Muscle layer of duodenum (tissue), 2 donors: ENCODE data around the gene S100A13.
"Not testable (repeated sequence)": the region's sequence is repeated elsewhere in the genome, so short reads cannot be mapped to it uniquely, and the experiment has no call there.

Experiments
- H3K27ac ChIP-seq: one replicate; pipeline ENCODE4 v1.7.0; 2013; ENCODE audit warnings: mild to moderate bottlenecking, low read length
- H3K27me3 ChIP-seq: one replicate; pipeline ENCODE4 v1.7.0; 2013; ENCODE audit warnings: low read depth, mild to moderate bottlenecking, control low read depth, low read length
- H3K36me3 ChIP-seq, 2 donors: one replicate each; pipeline ENCODE4 v1.7.0; 2013; ENCODE audit warnings: low read length in 2 of 2, control low read depth in 1 of 2, mild to moderate bottlenecking in 1 of 2; ENCODE audit not compliant: insufficient read depth in 2 of 2, control insufficient read depth in 1 of 2
- H3K4me1 ChIP-seq, 2 donors: one replicate each; pipeline ENCODE4 v1.7.0; 2013; ENCODE audit warnings: low read length in 2 of 2, mild to moderate bottlenecking in 2 of 2, control low read depth in 1 of 2, moderate library complexity in 1 of 2; ENCODE audit not compliant: insufficient read depth in 2 of 2, control insufficient read depth in 1 of 2
- H3K4me3 ChIP-seq, 2 donors: one replicate each; pipeline ENCODE4 v1.7.0; 2013; ENCODE audit warnings: low read length in 2 of 2, low read depth in 1 of 2, mild to moderate bottlenecking in 1 of 2
- H3K9me3 ChIP-seq, 2 donors: one replicate each; pipeline ENCODE4 v1.7.0; 2013; ENCODE audit warnings: low read length in 2 of 2, control low read depth in 1 of 2, mild to moderate bottlenecking in 1 of 2; ENCODE audit not compliant: control insufficient read depth in 1 of 2
- donor health status: healthy.

The S100A13 gene

DNA sequence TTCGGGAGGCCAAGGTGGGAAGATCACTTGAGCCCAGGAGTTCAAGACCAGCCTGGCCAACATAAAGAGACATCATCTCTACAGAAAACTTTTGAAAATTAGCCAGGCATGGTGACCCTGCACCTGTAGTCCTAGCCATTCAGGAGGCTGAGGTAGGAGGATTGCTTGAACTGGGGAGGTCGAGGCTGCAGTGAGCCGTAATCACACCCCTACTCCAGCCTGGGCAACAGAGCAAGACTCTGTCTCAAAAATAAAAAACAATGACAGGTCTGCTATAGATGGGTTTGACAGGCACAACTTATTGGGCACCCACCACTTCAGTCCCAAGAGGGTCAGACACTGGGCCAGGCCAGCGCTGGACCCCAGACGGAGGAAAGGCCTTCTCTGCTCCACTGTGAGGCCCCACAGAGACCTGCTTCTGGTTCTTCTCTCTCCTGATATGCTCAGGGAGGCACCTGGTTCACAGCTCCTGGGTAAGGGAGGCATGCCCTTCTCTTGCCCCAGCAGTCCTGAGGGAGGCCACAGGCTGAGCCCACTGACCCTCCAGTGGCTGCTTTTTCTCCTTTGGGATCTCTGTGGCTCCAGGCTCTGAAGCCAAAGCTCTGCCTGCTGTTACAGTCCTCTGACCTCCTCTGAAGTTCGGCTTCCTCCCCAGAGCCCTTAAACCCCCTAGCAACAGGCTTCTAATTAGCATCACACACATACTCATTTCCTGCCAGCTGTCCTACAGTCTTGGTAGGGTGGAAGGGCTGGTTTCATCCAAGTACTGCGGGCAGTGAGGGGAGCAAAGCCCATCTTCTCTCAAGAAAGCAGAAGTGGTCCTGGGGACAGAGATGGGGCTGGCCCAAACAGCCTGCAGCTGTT lies 28.8 kb downstream of the S100A13 start:
- no peaks in the 10 kb centered on the region for H3K9me3 ChIP-seq
- no peaks in the 10 kb centered on the region for H3K36me3 ChIP-seq
- H3K4me3 ChIP-seq: no peak overlapping the region
- H3K4me1 ChIP-seq: peaks cover 4 to 5% of the 10 kb centered on the region in 2 donors
- no peaks in the 10 kb centered on the region for H3K27me3 ChIP-seq
- no peak overlapping the region for H3K27ac ChIP-seq

DNA sequence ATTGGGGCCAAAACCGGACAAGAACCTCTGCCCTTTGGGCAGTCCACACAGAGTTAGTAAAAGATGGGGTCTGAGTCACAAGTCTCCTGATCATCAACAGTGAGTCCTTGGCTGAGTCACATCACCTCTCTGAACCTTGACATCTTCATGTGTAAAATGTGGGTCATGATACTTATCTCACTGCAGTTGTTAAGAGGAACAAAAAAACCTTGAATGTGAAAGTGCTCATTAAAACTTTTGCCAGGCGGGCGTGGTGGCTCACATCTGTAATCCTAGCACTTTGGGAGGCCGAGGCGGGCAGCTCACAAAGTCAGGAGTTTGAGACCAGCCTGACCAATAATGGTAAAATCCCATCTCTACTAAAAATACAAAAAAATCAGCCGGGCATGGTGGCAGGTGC lies 30.1 kb downstream of the S100A13 start:
- H3K4me3 ChIP-seq: no peak overlapping the region
- H3K9me3 ChIP-seq: no peaks in the 10 kb centered on the region
- peaks cover 4 to 5% of the 10 kb centered on the region in 2 donors for H3K4me1 ChIP-seq
- H3K27ac ChIP-seq: no peak overlapping the region
- H3K27me3 ChIP-seq: no peaks in the 10 kb centered on the region
- H3K36me3 ChIP-seq: no peaks in the 10 kb centered on the region

DNA sequence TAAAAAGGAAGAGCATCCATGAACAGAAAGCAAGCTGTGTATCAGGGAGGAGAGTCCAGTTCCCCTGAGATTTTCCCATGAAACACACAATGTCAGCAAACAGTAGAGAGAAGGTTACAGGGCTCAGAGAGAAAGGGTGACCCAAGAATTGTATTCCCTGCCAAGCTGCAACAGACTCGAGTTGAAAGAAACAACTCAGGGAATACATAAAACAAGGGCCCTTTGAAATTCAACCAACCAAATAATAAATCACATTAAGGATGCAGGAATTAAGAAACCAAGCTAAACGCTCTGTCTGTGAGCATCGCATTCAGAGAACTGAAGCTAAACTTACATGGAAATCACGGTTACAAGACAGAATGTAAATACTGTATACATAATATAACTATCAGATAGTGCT lies 34.6 kb downstream of the S100A13 start:
- H3K4me1 ChIP-seq: no peaks in the 10 kb centered on the region
- H3K9me3 ChIP-seq: no peaks in the 10 kb centered on the region
- no peaks in the 10 kb centered on the region for H3K36me3 ChIP-seq
- no peaks in the 10 kb centered on the region for H3K27me3 ChIP-seq
- H3K27ac ChIP-seq: no peak overlapping the region
- H3K4me3 ChIP-seq: no peak overlapping the region

DNA sequence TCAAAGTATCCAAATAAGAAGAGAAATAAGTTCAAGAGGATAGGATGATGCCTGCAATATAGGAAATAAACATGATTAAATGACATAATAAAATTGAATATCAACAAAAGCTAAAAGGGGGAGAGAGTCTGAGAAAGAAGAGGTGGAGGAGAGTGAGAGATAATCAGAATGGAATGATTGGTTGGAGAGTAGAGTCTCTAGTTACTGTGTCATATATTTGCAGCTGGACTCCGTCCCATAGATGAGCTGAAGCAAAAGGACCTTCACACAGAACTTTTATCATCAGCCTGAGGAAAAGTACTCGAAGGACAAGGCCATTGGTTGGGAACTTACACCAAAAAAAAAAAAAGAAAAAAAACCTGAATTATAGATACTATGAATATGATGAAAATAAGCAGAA lies 38.8 kb downstream of the S100A13 start:
- Histone ChIP-seq H3K9me3 (no peaks in the 10 kb centered on the region), H3K36me3 (no peaks in the 10 kb centered on the region), H3K27ac (no peak overlapping the region), H3K4me1 (no peaks in the 10 kb centered on the region), H3K27me3 (no peaks in the 10 kb centered on the region), H3K4me3 (no peak overlapping the region)

DNA sequence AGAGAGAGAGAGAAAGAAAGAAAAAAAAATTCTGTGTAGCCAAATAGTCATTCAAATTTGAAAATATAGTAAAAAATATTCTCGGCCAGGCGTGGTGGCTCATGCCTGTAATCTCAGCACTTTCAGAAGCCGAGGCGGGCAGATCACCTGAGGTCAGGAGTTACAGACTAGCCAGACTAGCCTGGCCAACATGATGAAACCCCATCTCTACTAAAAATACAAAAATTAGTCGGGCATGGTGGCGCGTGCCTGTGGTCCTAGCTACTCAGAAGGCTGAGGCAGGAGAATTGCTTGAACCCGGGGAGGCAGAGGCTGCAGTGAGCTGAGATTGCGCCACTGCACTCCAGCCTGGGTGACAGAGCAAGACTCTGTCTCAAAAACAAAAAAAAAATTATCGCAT lies 39.3 kb downstream of the S100A13 start:
- not testable (repeated sequence) for H3K4me1 ChIP-seq, H3K4me3 ChIP-seq, H3K9me3 ChIP-seq, H3K27ac ChIP-seq, H3K27me3 ChIP-seq, H3K36me3 ChIP-seq

DNA sequence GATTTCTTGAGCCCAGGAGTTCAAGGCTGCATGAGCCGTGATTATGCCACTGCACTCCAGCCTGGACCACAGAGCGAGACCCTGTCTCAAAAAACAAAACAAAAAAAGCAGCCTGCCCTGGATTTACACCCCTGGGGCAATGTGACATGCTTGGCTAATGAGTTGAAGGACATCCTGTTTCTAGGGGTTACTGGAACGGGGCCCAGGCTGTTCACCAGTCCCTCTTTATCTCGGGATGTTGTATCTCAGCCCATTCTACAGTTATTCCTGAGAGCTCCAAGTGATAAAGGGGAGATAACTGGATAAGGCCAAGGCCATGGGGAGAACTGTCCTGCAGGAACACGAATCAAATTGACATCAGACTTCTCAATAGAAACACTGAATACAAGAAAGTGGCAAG lies 40.0 kb downstream of the S100A13 start:
- H3K36me3 ChIP-seq: no peaks in the 10 kb centered on the region
- H3K4me1 ChIP-seq: no peaks in the 10 kb centered on the region
- no peaks in the 10 kb centered on the region for H3K9me3 ChIP-seq
- H3K27ac ChIP-seq: no peak overlapping the region
- H3K4me3 ChIP-seq: no peak overlapping the region
- H3K27me3 ChIP-seq: no peaks in the 10 kb centered on the region

DNA sequence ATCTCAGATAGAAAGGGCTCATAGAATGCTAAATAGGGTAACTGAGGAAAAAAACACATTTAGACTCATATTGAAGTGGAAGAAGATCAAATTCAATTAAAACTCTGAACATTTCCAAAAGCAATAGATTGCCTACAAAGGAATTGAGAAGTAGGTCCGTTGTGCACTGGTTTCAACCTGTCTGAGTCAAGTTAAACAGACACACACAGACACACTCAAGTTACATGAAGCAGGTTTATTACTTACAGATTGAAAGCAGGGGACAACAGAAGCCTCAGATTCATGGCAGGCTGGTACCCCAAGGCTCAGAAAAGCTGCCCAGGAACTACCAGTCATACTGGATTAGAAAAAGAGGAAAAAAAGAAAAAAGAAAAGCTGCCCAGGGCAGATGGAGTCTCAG lies 41.0 kb downstream of the S100A13 start:
- Histone ChIP-seq H3K36me3 (no peaks in the 10 kb centered on the region), H3K27ac (no peak overlapping the region), H3K4me3 (no peak overlapping the region), H3K9me3 (no peaks in the 10 kb centered on the region), H3K4me1 (no peaks in the 10 kb centered on the region), H3K27me3 (no peaks in the 10 kb centered on the region)

DNA sequence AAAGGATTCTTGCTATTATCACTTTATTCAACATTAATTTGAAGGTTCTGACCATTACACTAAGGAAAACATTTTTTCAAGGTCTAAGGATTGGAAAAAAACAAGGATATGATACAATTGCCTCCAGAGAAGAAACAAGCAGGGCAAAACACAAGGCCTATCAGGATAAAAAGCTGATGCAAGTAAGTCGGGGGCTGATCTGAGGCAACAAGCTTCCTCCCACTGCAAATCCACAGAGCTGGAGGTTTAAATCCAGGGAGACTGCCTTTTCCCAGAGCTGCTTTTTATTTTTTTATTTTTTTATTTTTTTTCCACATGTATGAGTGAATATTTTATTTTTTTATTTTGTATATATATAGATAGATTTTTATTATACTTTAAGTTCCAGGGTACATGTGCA lies 42.3 kb downstream of the S100A13 start:
- H3K4me1 ChIP-seq: no peaks in the 10 kb centered on the region
- H3K27me3 ChIP-seq: no peaks in the 10 kb centered on the region
- H3K36me3 ChIP-seq: no peaks in the 10 kb centered on the region
- no peak overlapping the region for H3K27ac ChIP-seq
- no peak overlapping the region for H3K4me3 ChIP-seq
- H3K9me3 ChIP-seq: no peaks in the 10 kb centered on the region

DNA sequence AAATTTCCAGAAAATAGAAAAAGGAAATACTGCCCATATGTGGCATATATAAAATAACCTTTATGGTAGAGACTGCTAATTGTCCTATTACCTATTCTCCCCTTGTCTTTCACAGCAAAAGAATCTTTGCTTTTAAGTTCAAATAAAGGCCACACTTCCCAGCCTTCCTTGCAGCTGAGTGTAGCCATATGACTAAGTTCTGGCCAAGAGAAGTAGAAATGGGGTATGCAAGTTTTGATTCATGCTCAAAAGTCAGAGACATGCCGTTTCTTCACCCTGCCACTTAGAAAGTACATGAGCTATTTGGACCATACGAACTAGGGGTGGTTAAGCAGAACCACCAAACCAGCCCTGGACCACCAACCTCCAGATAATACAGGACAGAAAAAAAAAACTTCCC lies 43.3 kb downstream of the S100A13 start:
- Histone ChIP-seq H3K27ac (no peak overlapping the region), H3K9me3 (no peaks in the 10 kb centered on the region), H3K4me1 (no peaks in the 10 kb centered on the region), H3K36me3 (no peaks in the 10 kb centered on the region), H3K27me3 (no peaks in the 10 kb centered on the region), H3K4me3 (no peak overlapping the region)

DNA sequence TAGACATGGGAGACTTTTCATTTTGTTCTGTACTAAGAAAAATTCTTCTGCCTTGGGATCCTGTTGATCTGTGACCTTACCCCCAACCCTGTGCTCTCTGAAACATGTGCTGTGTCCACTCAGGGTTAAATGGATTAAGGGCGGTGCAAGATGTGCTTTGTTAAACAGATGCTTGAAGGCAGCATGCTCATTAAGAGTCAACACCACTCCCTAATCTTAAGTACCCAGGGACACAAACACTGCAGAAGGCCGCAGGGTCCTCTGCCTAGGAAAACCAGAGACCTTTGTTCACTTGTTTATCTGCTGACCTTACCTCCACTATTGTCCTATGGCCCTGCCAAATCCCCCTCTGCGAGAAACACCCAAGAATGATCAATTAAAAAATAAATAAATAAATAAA lies 43.8 kb downstream of the S100A13 start:
- H3K9me3 ChIP-seq, H3K4me1 ChIP-seq, H3K27ac ChIP-seq, H3K27me3 ChIP-seq, H3K4me3 ChIP-seq, H3K36me3 ChIP-seq: not testable (repeated sequence)

DNA sequence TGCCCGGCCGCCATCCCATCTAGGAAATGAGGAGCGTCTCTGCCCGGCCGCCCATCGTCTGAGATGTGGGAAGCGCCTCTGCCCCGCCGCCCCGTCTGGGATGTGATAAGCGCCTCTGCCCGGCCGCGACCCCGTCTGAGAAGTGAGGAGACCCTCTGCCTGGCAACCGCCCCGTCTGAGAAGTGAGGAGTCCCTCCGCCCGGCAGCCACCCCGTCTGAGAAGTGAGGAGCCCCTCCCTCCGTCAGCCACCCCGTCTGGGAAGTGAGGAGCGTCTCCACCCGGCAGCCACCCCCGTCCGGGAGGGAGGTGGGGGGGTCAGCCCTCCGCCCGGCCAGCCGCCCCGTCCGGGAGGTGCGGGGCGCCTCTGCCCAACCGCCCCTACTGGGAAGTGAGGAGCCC lies 44.5 kb downstream of the S100A13 start:
- H3K4me1 ChIP-seq: not testable (repeated sequence)

DNA sequence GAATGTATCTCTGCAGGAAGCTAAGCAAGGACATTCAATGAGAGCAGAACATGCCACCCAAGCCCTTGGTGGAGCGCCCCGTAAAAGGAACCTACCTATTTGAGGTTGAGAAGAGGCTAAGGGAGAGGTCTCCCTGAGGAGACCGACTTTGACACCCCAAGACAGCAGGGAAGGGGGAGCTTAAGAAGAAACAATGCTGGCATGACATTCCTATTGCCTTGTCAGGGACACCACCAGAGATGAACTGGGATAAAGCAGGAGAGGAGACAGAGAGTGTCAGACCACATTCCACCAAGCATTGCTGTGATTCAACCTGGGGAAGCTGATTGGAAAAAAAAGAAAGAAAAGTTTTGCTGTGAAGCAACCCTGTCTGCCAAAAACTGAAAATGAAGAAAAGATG lies 48.4 kb downstream of the S100A13 start:
- no peaks in the 10 kb centered on the region for H3K4me1 ChIP-seq
- H3K36me3 ChIP-seq: no peaks in the 10 kb centered on the region
- no peaks in the 10 kb centered on the region for H3K27me3 ChIP-seq
- H3K27ac ChIP-seq: no peak overlapping the region
- no peak overlapping the region for H3K4me3 ChIP-seq
- H3K9me3 ChIP-seq: no peaks in the 10 kb centered on the region

More for the DNA sequence above, 44.5 kb downstream of the S100A13 start:
- not testable (repeated sequence) for H3K36me3 ChIP-seq, H3K27me3 ChIP-seq, H3K27ac ChIP-seq, H3K9me3 ChIP-seq, H3K4me3 ChIP-seq
